GM12878 (cell line): ENCODE measurements around the gene LRP5. TPM values are rescaled to one million over a fixed set of nuclear protein-coding genes. Genes with fewer than 3 reads are reported as not detected.

Source experiments
- ATAC-seq: fragments of 200-7000 bp; cut with Tn5 transposase; 3 replicates; pipeline ENCODE4 v1.9.1; 2020; ENCODE audit warnings: mild to moderate bottlenecking, moderate library complexity
- BruUV-seq: library from RNA; stranded (reverse); fragments of 400-500 nt; replicated peaks from 2 replicates; lab custom pipeline; 2021; lab: Mats Ljungman, UMichigan
- CTCF ChIA-PET: fragments of 300-600 bp; sonication (Branson Sonifier 250); formaldehyde crosslinking; extraction: SDS; loops from one replicate; lab custom pipeline; 2021; ENCODE audit warnings: inconsistent platforms; lab: Yijun Ruan, JAX
- POLR2A ChIA-PET: fragments of 350-600 bp; formaldehyde crosslinking; extraction: SDS; loops from one replicate; lab custom pipeline; 2021; ENCODE audit warnings: inconsistent platforms; lab: Charles Lee
- RAD21 ChIA-PET: fragments of 300-600 bp; sonication (Branson Sonifier 250); formaldehyde crosslinking; loops from one replicate; lab custom pipeline; 2023; ENCODE audit warnings: antibody characterized with exemption; ENCODE audit not compliant: unreplicated experiment; lab: Charles Lee
- SMC1A ChIA-PET: fragments of 300-600 bp; sonication (Branson Sonifier 250); formaldehyde crosslinking; loops from one replicate; lab custom pipeline; 2023; ENCODE audit not compliant: unreplicated experiment, uncharacterized antibody; lab: Charles Lee
- DNase-seq: peaks from one replicate; pipeline ENCODE4 v3.0.0-alpha.2; 2011; ENCODE audit warnings: low read depth, low spot score
- FAIRE-seq: peaks from 3 replicates; lab custom pipeline; 2011; peaks lifted over from hg19 to GRCh38; lab: Jason Lieb, UNC
- H2AFZ ChIP-seq: 2 replicates; pipeline ENCODE4 v1.6.0; 2011; ENCODE audit warnings: low read depth, low read length, control low read depth; ENCODE audit not compliant: control insufficient read depth
- H3K27ac ChIP-seq: 2 replicates; pipeline ENCODE4 v1.5.1; 2011; ENCODE audit warnings: control low read depth; ENCODE audit not compliant: control insufficient read depth, insufficient read depth
- H3K27me3 ChIP-seq, 2 experiments: replicated peaks in 1 of 2; 2 replicates each; pipeline versions ENCODE4 v1.6.0 to v1.6.1; 2011; ENCODE audit warnings: low read length in 1 of 2; ENCODE audit not compliant: control insufficient read depth in 2 of 2, insufficient read depth in 2 of 2
- H3K36me3 ChIP-seq, 2 experiments: 2 replicates each; pipeline ENCODE4 v1.5.1; 2011; ENCODE audit warnings: low read length in 1 of 2; ENCODE audit not compliant: control insufficient read depth in 2 of 2, insufficient read depth in 2 of 2
- H3K4me1 ChIP-seq: 2 replicates; pipeline ENCODE4 v1.6.1; 2011; ENCODE audit warnings: mild to moderate bottlenecking, low read length, moderate library complexity, mixed read lengths; ENCODE audit not compliant: control insufficient read depth, insufficient read depth
- H3K4me2 ChIP-seq: 2 replicates; pipeline ENCODE4 v1.6.0; 2011; ENCODE audit warnings: control low read depth; ENCODE audit not compliant: control insufficient read depth, insufficient read depth
- H3K4me3 ChIP-seq: fragments of 200-600 bp; sonication (generic); 2 replicates; pipeline ENCODE4 v1.5.1; 2016
- H3K79me2 ChIP-seq: 2 replicates; pipeline ENCODE4 v1.6.0; 2011; ENCODE audit warnings: low read length; ENCODE audit not compliant: control insufficient read depth, insufficient read depth
- H3K9ac ChIP-seq: 2 replicates; pipeline ENCODE4 v1.8.0; 2011; ENCODE audit warnings: low read length, control low read depth, mixed read lengths; ENCODE audit not compliant: control insufficient read depth, insufficient read depth
- H3K9me3 ChIP-seq: replicated peaks from 3 replicates; pipeline ENCODE4 v1.5.1; 2011; ENCODE audit warnings: mild to moderate bottlenecking, low read length; ENCODE audit not compliant: control insufficient read depth, insufficient read depth
- H4K20me1 ChIP-seq: 2 replicates; pipeline ENCODE4 v1.6.0; 2011; ENCODE audit not compliant: control insufficient read depth, insufficient read depth
- CEBPB ChIP-seq, 2 experiments: fragments of 150-350 bp in 1 of 2; IDR thresholded peaks; 2 replicates each; pipeline ENCODE4 v1.6.1; 2012 to 2014; ENCODE audit warnings: low read depth in 2 of 2, low read length in 2 of 2, borderline replicate concordance in 1 of 2, inconsistent platforms in 1 of 2
- E4F1 ChIP-seq: fragments of 450-650 bp; IDR thresholded peaks from 2 replicates; pipeline ENCODE4 v1.6.1; 2018; ENCODE audit warnings: borderline replicate concordance, mild to moderate bottlenecking; ENCODE audit not compliant: partially characterized antibody
- ESRRA ChIP-seq: IDR thresholded peaks from 2 replicates; pipeline ENCODE4 v1.6.1; 2012; ENCODE audit warnings: mild to moderate bottlenecking, low read length, improper control_type of control experiment
- FOS ChIP-seq: IDR thresholded peaks from 3 replicates; pipeline ENCODE4 v1.6.1; 2011; ENCODE audit warnings: borderline replicate concordance; ENCODE audit not compliant: insufficient read length; ENCODE audit errors: extremely low read depth
- FOXM1 ChIP-seq: IDR thresholded peaks from 2 replicates; pipeline ENCODE4 v1.6.1; 2012; ENCODE audit warnings: low read depth, mild to moderate bottlenecking, inconsistent platforms, low read length, moderate library complexity
- IKZF1 ChIP-seq: fragments of 450-650 bp; conservative IDR thresholded peaks from 2 replicates; pipeline ENCODE4 v1.6.1; 2017; ENCODE audit warnings: antibody characterized with exemption, mild to moderate bottlenecking
- JUNB ChIP-seq: IDR thresholded peaks from 2 replicates; pipeline ENCODE4 v1.6.1; 2016; ENCODE audit warnings: antibody characterized with exemption, mild to moderate bottlenecking
- MAX ChIP-seq: IDR thresholded peaks from 2 replicates; pipeline ENCODE4 v1.6.1; 2012; ENCODE audit warnings: low read depth, low read length, improper control_type of control experiment
- MYB ChIP-seq: fragments of 150-350 bp; IDR thresholded peaks from 2 replicates; pipeline ENCODE4 v1.6.1; 2014; ENCODE audit warnings: mild to moderate bottlenecking, low read depth, low read length, borderline replicate concordance
- RAD51 ChIP-seq: fragments of 450-650 bp; IDR thresholded peaks from 2 replicates; pipeline ENCODE4 v1.6.1; 2016; ENCODE audit warnings: moderate library complexity, mild to moderate bottlenecking, inconsistent platforms
- SMC3 ChIP-seq: IDR thresholded peaks from 2 replicates; pipeline ENCODE4 v1.6.1; 2011; ENCODE audit warnings: low read length, improper control_type of control experiment, borderline replicate concordance
- USF2 ChIP-seq: IDR thresholded peaks from 2 replicates; pipeline ENCODE4 v1.6.1; 2011; ENCODE audit warnings: low read depth, low read length, improper control_type of control experiment, borderline replicate concordance
- YY1 ChIP-seq: IDR thresholded peaks from 2 replicates; pipeline ENCODE4 v1.6.1; 2011; ENCODE audit warnings: low read depth, mild to moderate bottlenecking, low read length
- ZBTB11 ChIP-seq: fragments of 450-650 bp; formaldehyde crosslinking; IDR thresholded peaks from 2 replicates; pipeline ENCODE4 v1.5.0; 2022; ENCODE audit warnings: mild to moderate bottlenecking, missing genetic modification characterization
- WGBS: methylation state at CpG from one replicate; pipeline ENCODE4 v1.1.6; 2016; ENCODE audit warnings: low lambda C conversion rate; ENCODE audit not compliant: insufficient replicate concordance, insufficient coverage; ENCODE audit errors: missing lambda C conversion rate; 5-methylcytosine and 5-hydroxymethylcytosine counted together
- in situ Hi-C: fragments of 300-500 bp; cut with MboI; formaldehyde crosslinking; loops from 9 replicates; pipeline ENCODE4 v1.14.3; 2018; ENCODE audit warnings: mixed read lengths
- intact Hi-C: fragments of 100-400 bp; cut with micrococcal nuclease; formaldehyde crosslinking; loops from one replicate; pipeline ENCODE4 v1.14.2; 2022; ENCODE audit not compliant: unreplicated experiment
- polyA plus RNA-seq, 11 experiments: library from polyadenylated mRNA; depleted of rRNA in 4 of 11; unstranded in 6 of 11; stranded (reverse) in 5 of 11; fragments of >200 nt; fragmentation: Nextera tagmentation in 4 of 11; fragmentation: Illumina TruSeq in 1 of 11; extraction: Ambion mirVana in 4 of 11; extraction: Trizol in 1 of 11; gene quantifications; 1 replicate in 1 of 11; 2 replicates in 10 of 11; pipeline versions ENCODE4 v1.2.1 to v1.2.3, GENCODE V29; 2011 to 2016; ENCODE audit warnings: inconsistent platforms in 2 of 11, missing spikeins in 2 of 11, low read depth in 1 of 11
- total RNA-seq, 4 experiments: library from RNA; depleted of rRNA in 3 of 4; stranded (reverse); fragments of >200 nt in 3 of 4; fragmentation: Illumina TruSeq in 1 of 4; extraction: Trizol in 1 of 4; gene quantifications; 2 replicates each; pipeline versions ENCODE4 v1.2.1 to v1.2.3, GENCODE V29; 2013 to 2021

LRP5 gene
- total and polyA plus RNA-seq, 10 of the 15 experiments (the other 5 are each of a cell fraction or from before 2014, with no cell fraction given): 0.37 to 34.0 (median 6.6) TPM

- no peak for TF ChIP-seq MAX
- TF ChIP-seq IKZF1: peak; percentile 34; the same call in 1 of the 2 replicates
- TF ChIP-seq JUNB: no peak
- no peak for TF ChIP-seq RAD51
- TF ChIP-seq YY1: peak; percentile 49; the same call in 1 of the 2 replicates
- peak; percentile 73; the same call in 1 of the 2 replicates for TF ChIP-seq SMC3
- no peak for TF ChIP-seq ZBTB11 (CRISPR knock-in tag)
- TF ChIP-seq, all 136 proteins: peak for 14
Observed at GRCh38 chr11:68383976-68384501, 71.6 kb downstream of the LRP5 start (continued).

- no peak overlapping the region for H3K4me3 ChIP-seq
- RAD21 ChIA-PET: interaction anchor here (1.9 to 2.0 kb wide), 2 partner anchors 85 to 88 kb away, joined by 6 to 9 read pairs; no protein-coding TSS in a partner anchor
- no peaks in the 10 kb centered on the region for H3K79me2 ChIP-seq
- no peaks in the 10 kb centered on the region for H3K9me3 ChIP-seq
- BruUV-seq: no TSS peak
- 88% methylated on average over 13 of the region's 13 CpGs for WGBS
- H3K27me3 ChIP-seq: no peaks in the 10 kb centered on the region
- CTCF ChIA-PET: interaction anchor here (1.0 to 5.0 kb wide), 4 partner anchors 87 to 129 kb away, joined by 3 to 62 read pairs (median 8); no protein-coding TSS in a partner anchor
- no peak for ATAC-seq
- no peak for DNase-seq
- in situ Hi-C loops (loop anchor here (5.0 kb wide), 1 partner anchor 127 kb away; no protein-coding TSS in a partner anchor), intact Hi-C loops (loop anchor here (1.0 to 5.0 kb wide), 5 partner anchors 44 to 127 kb away; partner anchors contain the start of gene LRP5)
- POLR2A ChIA-PET: no interaction called here
- no peak overlapping the region for H3K9ac ChIP-seq
- peaks cover 27% of the 10 kb centered on the region for H3K4me1 ChIP-seq
- no peak overlapping the region for H3K27ac ChIP-seq
- SMC1A ChIA-PET: interaction anchor here (0.9 to 1.4 kb wide), 3 partner anchors 13 to 127 kb away, joined by 3 to 4 read pairs (median 3); no protein-coding TSS in a partner anchor
- FAIRE-seq: no peak
- no peaks in the 10 kb centered on the region for H4K20me1 ChIP-seq
- H3K36me3 ChIP-seq: peaks cover 0 to 6% of the 10 kb centered on the region in 2 experiments; a peak in 2 of 4 replicates
- H3K4me2 ChIP-seq: no peak overlapping the region
- no peak overlapping the region for H2AFZ ChIP-seq
- no peak for TF ChIP-seq FOS
- TF ChIP-seq E4F1: no peak
- TF ChIP-seq CEBPB (IDR thresholded peaks at IDR 0.05; ENCODE audit: borderline replicate concordance in 1 of 2, low read depth in 2 of 2, low read length in 2 of 2): no peak
- TF ChIP-seq USF2: no peak
- TF ChIP-seq MYB: no peak
- TF ChIP-seq FOXM1: no peak
- no peak for TF ChIP-seq ESRRA
Observed at GRCh38 chr11:68384530-68385081, 72.2 kb downstream of the LRP5 start.
